BLaER1 (cell line): ENCODE data around the gene SMAD1.

Source experiments
- H3K27ac ChIP-seq: shearing (Covaris generic); formaldehyde crosslinking; 2 replicates; pipeline ENCODE4 v1.8.1; 2022
- H3K27me3 ChIP-seq: shearing (Covaris generic); formaldehyde crosslinking; 2 replicates; pipeline ENCODE4 v1.8.1; 2022
- H3K36me3 ChIP-seq: shearing (Covaris generic); formaldehyde crosslinking; 2 replicates; pipeline ENCODE4 v1.8.1; 2022
- H3K4me1 ChIP-seq: shearing (Covaris generic); formaldehyde crosslinking; 2 replicates; pipeline ENCODE4 v1.8.1; 2022
- H3K4me2 ChIP-seq: shearing (Covaris generic); formaldehyde crosslinking; 2 replicates; pipeline ENCODE4 v1.8.1; 2022
- H3K4me3 ChIP-seq: shearing (Covaris generic); formaldehyde crosslinking; 2 replicates; pipeline ENCODE4 v1.8.1; 2022
- H3K9ac ChIP-seq: shearing (Covaris generic); formaldehyde crosslinking; 2 replicates; pipeline ENCODE4 v1.8.1; 2022
- H3K9me3 ChIP-seq: shearing (Covaris generic); formaldehyde crosslinking; 2 replicates; pipeline ENCODE4 v1.8.1; 2022
- H4K20me1 ChIP-seq: shearing (Covaris generic); formaldehyde crosslinking; 2 replicates; pipeline ENCODE4 v1.8.1; 2022
- Cebpa-rat ChIP-seq: shearing (Covaris generic); IDR thresholded peaks from 2 replicates; pipeline ENCODE4 v1.8.1; 2022

The SMAD1 gene

DNA sequence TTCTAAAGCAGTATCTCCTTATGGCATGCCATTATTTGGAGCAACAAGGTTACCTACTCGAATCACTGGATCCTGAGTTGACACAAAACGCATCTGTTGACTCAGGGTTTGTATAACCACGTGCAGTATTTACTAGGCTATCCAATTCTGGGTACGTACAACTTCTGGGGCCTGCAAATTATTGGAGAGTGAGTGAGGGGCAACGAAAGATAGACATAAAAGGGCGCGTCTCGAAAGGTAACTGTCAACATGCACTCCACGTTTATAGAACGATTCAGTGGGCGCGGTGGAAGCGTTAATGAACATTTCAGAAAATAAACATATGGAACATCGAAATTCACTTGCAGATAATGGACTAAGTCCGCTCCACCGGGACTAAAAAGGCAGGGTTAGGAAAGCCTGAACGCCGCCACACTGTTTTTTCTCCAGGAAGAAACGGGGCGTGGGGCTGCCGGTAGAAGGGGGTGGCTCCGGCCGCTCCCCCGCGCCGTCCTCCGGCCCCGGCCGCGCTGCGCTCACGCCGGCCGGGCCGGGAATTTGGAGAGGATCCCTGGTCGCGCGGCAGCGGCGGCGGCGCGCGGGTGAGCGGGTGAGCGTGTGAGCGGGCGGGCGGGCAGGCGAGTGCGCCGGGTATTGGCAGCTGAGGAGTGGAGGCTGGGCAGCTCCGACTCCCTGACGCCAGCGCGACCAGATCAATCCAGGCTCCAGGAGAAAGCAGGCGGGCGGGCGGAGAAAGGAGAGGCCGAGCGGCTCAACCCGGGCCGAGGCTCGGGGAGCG is at the start of gene SMAD1:
Gene SMAD1, plus strand, starts transcription at position 690 of the 778 bp plus-strand sequence. CDS start 32,761 bp downstream, outside the sequence.
- Histone ChIP-seq H3K4me2 (peak within 1 kb of the TSS; percentile 76), H3K9ac (peak within 1 kb of the TSS; percentile 96), H4K20me1 (peaks cover 24% of the 10 kb centered on the region; the same call in 1 of the 2 replicates), H3K9me3 (peaks cover 11% of the 10 kb centered on the region; the same call in 1 of the 2 replicates), H3K27me3 (no peaks in the 10 kb centered on the region), H3K4me1 (peaks cover 44% of the 10 kb centered on the region), H3K4me3 (peak within 1 kb of the TSS; percentile 98), H3K36me3 (0 out of 2 replicates have a peak, but pooled peaks cover 4% of the 10 kb centered on the region), H3K27ac (peak within 1 kb of the TSS; percentile 99)
- no peak for TF ChIP-seq Cebpa-rat

- no peaks in the 10 kb centered on the region for H3K27me3 ChIP-seq
- no peak overlapping the region for H3K4me2 ChIP-seq
- no peaks in the 10 kb centered on the region for H3K4me1 ChIP-seq
- TF ChIP-seq Cebpa-rat: no peak
- no peaks in the 10 kb centered on the region for H3K36me3 ChIP-seq
- peaks cover 6% of the 10 kb centered on the region for H3K9me3 ChIP-seq
- H3K4me3 ChIP-seq: no peak overlapping the region
- H4K20me1 ChIP-seq: no peaks in the 10 kb centered on the region
- no peak overlapping the region for H3K9ac ChIP-seq
- H3K27ac ChIP-seq: no peak overlapping the region
These were observed 48.0 kb upstream of the SMAD1 start for GRCh38 chr4:145433684-145434083.

DNA sequence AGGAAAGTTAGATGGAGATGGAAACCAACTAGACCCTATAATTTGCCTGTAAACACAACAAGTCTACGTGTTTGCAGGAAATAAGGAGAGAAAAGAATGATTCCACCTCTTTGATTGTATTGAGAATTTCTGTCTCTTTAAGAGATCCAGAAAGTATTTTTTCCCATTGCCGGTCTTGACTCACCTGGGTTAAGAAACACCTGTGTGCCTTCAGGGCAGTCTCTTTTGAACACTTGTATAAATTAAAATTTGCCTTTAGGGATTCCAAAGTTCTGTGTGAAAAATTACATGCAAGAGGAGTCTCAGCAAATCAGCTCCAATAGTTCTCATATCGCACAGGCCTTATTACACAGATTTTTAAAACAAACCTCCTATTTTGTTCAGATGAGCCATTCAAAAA is 46.0 kb upstream of the SMAD1 start:
- H3K27me3 ChIP-seq: no peaks in the 10 kb centered on the region
- H3K9ac ChIP-seq: no peak overlapping the region
- TF ChIP-seq Cebpa-rat: no peak

DNA sequence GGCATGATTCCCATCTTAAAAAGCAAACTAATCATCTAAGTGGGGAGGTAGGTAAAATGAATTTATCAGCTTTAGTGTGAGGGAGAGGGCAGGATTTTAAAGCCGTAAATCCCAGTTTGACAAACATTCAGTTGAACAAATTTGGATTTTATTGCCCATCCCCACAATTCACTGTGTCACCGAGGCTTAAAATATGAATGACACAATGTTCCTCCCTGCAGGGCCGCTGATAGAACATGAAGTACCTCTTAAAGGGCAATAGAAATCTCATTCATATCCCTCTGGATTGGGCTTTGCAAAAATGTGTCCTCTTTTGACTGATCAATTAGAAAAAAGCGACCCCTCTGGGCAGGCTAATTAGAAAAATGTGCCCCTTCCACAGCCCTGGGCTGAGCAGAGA is 45.5 kb upstream of the SMAD1 start:
- TF ChIP-seq Cebpa-rat: no peak
- Histone ChIP-seq H3K4me2 (no peak overlapping the region), H3K9me3 (peaks cover 6% of the 10 kb centered on the region), H3K27me3 (no peaks in the 10 kb centered on the region), H3K4me3 (no peak overlapping the region), H3K9ac (no peak overlapping the region), H4K20me1 (no peaks in the 10 kb centered on the region), H3K4me1 (no peaks in the 10 kb centered on the region), H3K27ac (no peak overlapping the region), H3K36me3 (no peaks in the 10 kb centered on the region)

More for the DNA sequence above, 46.0 kb upstream of the SMAD1 start:
- no peak overlapping the region for H3K27ac ChIP-seq
- no peaks in the 10 kb centered on the region for H4K20me1 ChIP-seq
- H3K4me1 ChIP-seq: no peaks in the 10 kb centered on the region
- peaks cover 6% of the 10 kb centered on the region for H3K9me3 ChIP-seq
- H3K4me3 ChIP-seq: no peak overlapping the region
- H3K4me2 ChIP-seq: no peak overlapping the region
- no peaks in the 10 kb centered on the region for H3K36me3 ChIP-seq

DNA sequence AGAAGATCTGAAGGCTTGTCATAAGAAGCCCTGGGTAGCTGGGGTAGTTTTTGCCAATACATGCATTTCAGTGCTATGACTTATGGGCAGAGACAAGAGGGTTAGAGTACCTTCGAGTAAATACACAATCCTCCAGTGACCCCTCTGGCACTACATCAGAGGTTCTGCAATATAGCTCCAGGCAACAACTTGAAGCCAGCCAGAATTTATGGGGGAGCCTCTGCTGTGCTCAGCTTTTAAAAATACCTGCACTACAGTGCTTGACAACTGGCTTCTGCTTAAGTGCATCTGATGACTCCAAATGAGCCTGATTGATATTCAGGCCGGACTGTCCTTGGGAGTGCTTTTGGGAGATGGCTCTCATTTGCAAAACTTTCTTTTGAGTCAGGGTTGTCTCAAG is 44.9 kb upstream of the SMAD1 start:
- H3K27ac ChIP-seq: no peak overlapping the region
- no peaks in the 10 kb centered on the region for H3K27me3 ChIP-seq
- no peaks in the 10 kb centered on the region for H3K4me1 ChIP-seq
- H3K4me2 ChIP-seq: no peak overlapping the region
- peaks cover 6% of the 10 kb centered on the region for H3K9me3 ChIP-seq
- H4K20me1 ChIP-seq: no peaks in the 10 kb centered on the region
- H3K9ac ChIP-seq: no peak overlapping the region
- TF ChIP-seq Cebpa-rat: no peak
- no peak overlapping the region for H3K4me3 ChIP-seq
- H3K36me3 ChIP-seq: no peaks in the 10 kb centered on the region

- Histone ChIP-seq H3K9ac (no peak overlapping the region), H3K4me1 (no peaks in the 10 kb centered on the region), H3K4me2 (no peak overlapping the region), H4K20me1 (no peaks in the 10 kb centered on the region), H3K27ac (no peak overlapping the region), H3K4me3 (no peak overlapping the region), H3K27me3 (no peaks in the 10 kb centered on the region), H3K9me3 (peaks cover 6% of the 10 kb centered on the region), H3K36me3 (no peaks in the 10 kb centered on the region)
- no peak for TF ChIP-seq Cebpa-rat
These were observed 44.2 kb upstream of the SMAD1 start for GRCh38 chr4:145437466-145437865.

GRCh38 chr4:145438298-145438697 is 43.4 kb upstream of the SMAD1 start:
- no peak overlapping the region for H3K4me2 ChIP-seq
- no peak for TF ChIP-seq Cebpa-rat
- peaks cover 6% of the 10 kb centered on the region for H3K9me3 ChIP-seq

DNA sequence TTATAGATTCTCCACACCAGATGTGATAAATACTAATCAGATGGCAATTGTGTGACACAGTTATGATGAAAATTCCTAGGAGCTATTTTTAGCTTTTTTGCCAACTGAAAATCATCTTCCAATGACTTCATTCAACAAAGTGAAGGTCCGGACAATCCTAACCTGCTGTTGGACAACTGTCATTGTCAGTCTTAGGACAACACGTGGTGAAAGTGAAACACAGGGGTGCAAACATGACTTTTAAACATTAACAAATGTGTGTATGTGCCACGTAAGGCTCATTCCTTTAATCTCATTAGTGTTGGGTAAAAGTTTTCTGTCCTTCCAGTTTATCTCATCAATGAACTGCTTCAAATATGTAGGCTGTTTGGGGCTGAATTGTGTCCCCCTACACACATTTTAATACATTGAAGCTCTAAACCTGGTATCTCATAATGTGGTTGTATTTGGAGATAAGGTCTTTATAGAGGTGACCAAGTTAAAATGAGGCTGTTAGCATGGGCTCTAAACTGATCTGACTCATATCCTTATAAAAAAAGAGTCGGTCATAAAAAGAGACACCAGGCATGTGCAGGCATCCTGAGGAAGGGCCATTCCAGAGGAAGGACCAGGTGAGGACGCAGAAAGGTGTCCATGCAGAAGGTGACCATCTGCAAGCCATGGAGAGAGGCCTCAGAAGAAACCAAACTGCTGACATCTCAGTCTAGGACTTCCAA is 41.2 kb upstream of the SMAD1 start:
- Histone ChIP-seq H3K9me3 (no peaks in the 10 kb centered on the region), H4K20me1 (no peaks in the 10 kb centered on the region)
- no peak for TF ChIP-seq Cebpa-rat

More at GRCh38 chr4:145438298-145438697, 43.4 kb upstream of the SMAD1 start:
- Histone ChIP-seq H3K9ac (no peak overlapping the region), H3K27ac (no peak overlapping the region), H3K36me3 (no peaks in the 10 kb centered on the region), H3K4me3 (no peak overlapping the region), H3K4me1 (no peaks in the 10 kb centered on the region), H3K27me3 (no peaks in the 10 kb centered on the region), H4K20me1 (no peaks in the 10 kb centered on the region)

GRCh38 chr4:145446184-145446583 is 35.5 kb upstream of the SMAD1 start:
- Histone ChIP-seq H3K9me3 (no peaks in the 10 kb centered on the region), H3K4me2 (no peak overlapping the region), H3K36me3 (no peaks in the 10 kb centered on the region), H3K27ac (no peak overlapping the region), H3K4me1 (no peaks in the 10 kb centered on the region), H3K4me3 (no peak overlapping the region), H3K9ac (no peak overlapping the region), H4K20me1 (no peaks in the 10 kb centered on the region), H3K27me3 (no peaks in the 10 kb centered on the region)
- TF ChIP-seq Cebpa-rat: no peak

More for the DNA sequence above, 41.2 kb upstream of the SMAD1 start:
- Histone ChIP-seq H3K36me3 (no peaks in the 10 kb centered on the region), H3K27ac (no peak overlapping the region), H3K9ac (no peak overlapping the region), H3K4me3 (no peak overlapping the region), H3K4me2 (no peak overlapping the region), H3K27me3 (no peaks in the 10 kb centered on the region), H3K4me1 (no peaks in the 10 kb centered on the region)

GRCh38 chr4:145451895-145452294 is 29.8 kb upstream of the SMAD1 start:
- H3K4me1 ChIP-seq: no peaks in the 10 kb centered on the region
- no peak overlapping the region for H3K9ac ChIP-seq
- no peaks in the 10 kb centered on the region for H3K36me3 ChIP-seq
- no peak overlapping the region for H3K4me3 ChIP-seq
- peaks cover 13% of the 10 kb centered on the region for H3K9me3 ChIP-seq
- H4K20me1 ChIP-seq: no peaks in the 10 kb centered on the region
- no peak overlapping the region for H3K27ac ChIP-seq
- no peaks in the 10 kb centered on the region for H3K27me3 ChIP-seq
- no peak for TF ChIP-seq Cebpa-rat
- no peak overlapping the region for H3K4me2 ChIP-seq
